OCI-LY7 (cell line): ENCODE measurements around the gene KIZ.

Source experiments
- EZH2phosphoT487 ChIP-seq: fragments of 200-600 bp; sonication (generic); IDR thresholded peaks from 2 replicates; pipeline ENCODE4 v1.6.1; 2018; ENCODE audit warnings: low read depth, borderline replicate concordance, mild to moderate bottlenecking, mixed run types, antibody characterized with exemption, low read length, moderate library complexity, mixed read lengths
- TF ChIP-seq, protein P1 (sequence below): fragments of 200-600 bp; sonication (generic); conservative IDR thresholded peaks from 2 replicates; pipeline ENCODE4 v1.5.1; 2014; ENCODE audit warnings: mild to moderate bottlenecking, antibody characterized with exemption, low read length, moderate library complexity, mixed read lengths

DNA sequence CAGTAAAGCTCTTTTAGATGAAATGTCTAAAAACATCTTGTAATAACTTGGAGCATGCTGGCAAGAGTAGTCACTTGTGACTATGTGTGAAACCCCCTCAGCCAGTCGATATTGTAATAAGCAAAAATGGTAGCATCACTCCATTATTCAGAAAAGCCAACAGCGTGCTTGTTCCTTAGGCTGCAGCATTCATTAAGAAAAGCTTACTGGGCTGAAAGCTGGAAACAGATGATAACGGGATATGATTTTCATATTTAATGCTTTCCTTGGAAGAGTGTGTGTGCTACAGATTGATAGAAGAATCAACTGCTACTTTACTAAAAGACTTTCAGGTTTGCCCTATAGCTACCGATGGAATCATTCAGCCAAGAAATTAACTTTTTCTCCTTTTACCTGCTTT lies 20.3 kb downstream of the KIZ start:
- TF ChIP-seq, protein P1, sequence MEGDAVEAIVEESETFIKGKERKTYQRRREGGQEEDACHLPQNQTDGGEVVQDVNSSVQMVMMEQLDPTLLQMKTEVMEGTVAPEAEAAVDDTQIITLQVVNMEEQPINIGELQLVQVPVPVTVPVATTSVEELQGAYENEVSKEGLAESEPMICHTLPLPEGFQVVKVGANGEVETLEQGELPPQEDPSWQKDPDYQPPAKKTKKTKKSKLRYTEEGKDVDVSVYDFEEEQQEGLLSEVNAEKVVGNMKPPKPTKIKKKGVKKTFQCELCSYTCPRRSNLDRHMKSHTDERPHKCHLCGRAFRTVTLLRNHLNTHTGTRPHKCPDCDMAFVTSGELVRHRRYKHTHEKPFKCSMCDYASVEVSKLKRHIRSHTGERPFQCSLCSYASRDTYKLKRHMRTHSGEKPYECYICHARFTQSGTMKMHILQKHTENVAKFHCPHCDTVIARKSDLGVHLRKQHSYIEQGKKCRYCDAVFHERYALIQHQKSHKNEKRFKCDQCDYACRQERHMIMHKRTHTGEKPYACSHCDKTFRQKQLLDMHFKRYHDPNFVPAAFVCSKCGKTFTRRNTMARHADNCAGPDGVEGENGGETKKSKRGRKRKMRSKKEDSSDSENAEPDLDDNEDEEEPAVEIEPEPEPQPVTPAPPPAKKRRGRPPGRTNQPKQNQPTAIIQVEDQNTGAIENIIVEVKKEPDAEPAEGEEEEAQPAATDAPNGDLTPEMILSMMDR = no peak
- TF ChIP-seq EZH2phosphoT487 = no peak
